CD4-positive, CD25-positive, alpha-beta regulatory T cell (primary cell): ENCODE results near the gene CNOT1. TPM values are rescaled to one million over a fixed set of nuclear protein-coding genes. Genes with fewer than 3 reads are reported as not detected.
A peak's percentile ranks its signal among the peaks of the same experiment; 100 is the strongest.
"Not testable (repeated sequence)": the region's sequence is repeated elsewhere in the genome, so short reads cannot be mapped to it uniquely, and the experiment has no call there.

ENCODE experiments used
- ATAC-seq, 2 donors: fragments of 150-1000 bp; cut with Tn5 transposase; one replicate each; pipeline ENCODE4 v1.10.0; 2021; ENCODE audit warnings: low read depth in 2 of 2, moderate number of reproducible peaks in 2 of 2, moderate library complexity in 1 of 2
- DNase-seq, 3 donors: peaks; one replicate each; pipeline versions ENCODE4 v3.0.0 to v3.0.0-alpha.2; 2012 to 2022; ENCODE audit warnings: mixed read lengths in 1 of 3
- H3K27ac ChIP-seq: one replicate; pipeline ENCODE4 v1.7.0; 2013; ENCODE audit warnings: mild to moderate bottlenecking, low read length; ENCODE audit not compliant: insufficient read depth, poor library complexity, severe bottlenecking
- H3K27me3 ChIP-seq: one replicate; pipeline ENCODE4 v1.7.0; 2013; ENCODE audit warnings: low read length; ENCODE audit not compliant: control insufficient read depth, insufficient read depth
- H3K36me3 ChIP-seq: one replicate; pipeline ENCODE4 v1.7.0; 2013; ENCODE audit warnings: mild to moderate bottlenecking, low read length, moderate library complexity; ENCODE audit not compliant: control insufficient read depth, insufficient read depth
- H3K4me1 ChIP-seq: 2 replicates; pipeline ENCODE4 v1.7.0; 2013; ENCODE audit warnings: mild to moderate bottlenecking, low read length; ENCODE audit not compliant: insufficient read depth, control insufficient read depth, poor library complexity, severe bottlenecking
- H3K4me3 ChIP-seq: one replicate; pipeline ENCODE4 v1.7.0; 2013; ENCODE audit warnings: low read depth, mild to moderate bottlenecking, low read length, moderate library complexity
- H3K9me3 ChIP-seq, 2 experiments: 1 replicate in 1 of 2; 2 replicates in 1 of 2; pipeline ENCODE4 v1.7.0; 2013; ENCODE audit warnings: low read length in 2 of 2, mild to moderate bottlenecking in 1 of 2, moderate library complexity in 1 of 2; ENCODE audit not compliant: control insufficient read depth in 2 of 2
- H3K27ac Mint-ChIP-seq, 3 donors: one replicate each; pipeline ENCODE4 v1.8.0; 2020 to 2022; ENCODE audit warnings: mild to moderate bottlenecking in 3 of 3, mixed read lengths in 3 of 3, moderate library complexity in 2 of 3
- H3K27me3 Mint-ChIP-seq: one replicate; pipeline ENCODE4 v1.8.0; 2022; ENCODE audit warnings: mild to moderate bottlenecking, mixed read lengths
- H3K36me3 Mint-ChIP-seq: one replicate; pipeline ENCODE4 v1.8.0; 2020; ENCODE audit warnings: mixed read lengths
- H3K4me1 Mint-ChIP-seq, 4 donors: one replicate each; pipeline ENCODE4 v1.8.0; 2020 to 2022; ENCODE audit warnings: mixed read lengths in 4 of 4, mild to moderate bottlenecking in 1 of 4
- H3K4me3 Mint-ChIP-seq, 4 donors: one replicate each; pipeline ENCODE4 v1.8.0; 2020 to 2022; ENCODE audit warnings: mild to moderate bottlenecking in 4 of 4, mixed read lengths in 4 of 4, moderate library complexity in 3 of 4
- H3K9me3 Mint-ChIP-seq, 7 donors: one replicate each; pipeline ENCODE4 v1.8.0; 2020 to 2022; ENCODE audit warnings: mixed read lengths in 7 of 7, mild to moderate bottlenecking in 3 of 7, moderate library complexity in 2 of 7
- polyA plus RNA-seq, 4 donors: library from polyadenylated mRNA; unstranded; fragments of 300-500 nt; fragmentation: Illumina TruSeq; gene quantifications; one replicate each; pipeline ENCODE4 v1.2.3, GENCODE V29; 2021
- total RNA-seq: library from RNA; stranded (reverse); gene quantifications from one replicate; pipeline ENCODE4 v1.2.3, GENCODE V29; 2022

Gene CNOT1
- total and polyA plus RNA-seq, 5 donors from 2014 or later = 78.7 to 252 (median 87.1) TPM

- H3K27ac Mint-ChIP-seq = not testable (repeated sequence)
Observed at GRCh38 chr16:58659911-58660310, 30.3 kb upstream of the CNOT1 start.

GRCh38 chr16:58658796-58659211 is 29.2 kb upstream of the CNOT1 start:
- H3K4me3 ChIP-seq = no peak overlapping the region
- no peaks in the 10 kb centered on the region for H3K36me3 Mint-ChIP-seq
- H3K4me3 Mint-ChIP-seq = peak overlapping the region in 1 of 4 donors; percentile 73
- DNase-seq = no peak
- no peaks in the 10 kb centered on the region for H3K27me3 ChIP-seq
- ATAC-seq = no peak
- no peaks in the 10 kb centered on the region for H3K36me3 ChIP-seq
- no peaks in the 10 kb centered on the region for H3K4me1 ChIP-seq
- H3K27ac Mint-ChIP-seq = no peak overlapping the region
- peaks cover 4% of the 10 kb centered on the region for H3K27me3 Mint-ChIP-seq
- peaks cover 0 to 2% (median 0%) of the 10 kb centered on the region in 4 donors for H3K4me1 Mint-ChIP-seq
- no peaks in the 10 kb centered on the region for H3K9me3 Mint-ChIP-seq
- H3K27ac ChIP-seq = no peak overlapping the region
- no peaks in the 10 kb centered on the region for H3K9me3 ChIP-seq

More at GRCh38 chr16:58659911-58660310, 30.3 kb upstream of the CNOT1 start:
- not testable (repeated sequence) for DNase-seq, H3K4me3 ChIP-seq, H3K9me3 ChIP-seq, H3K36me3 Mint-ChIP-seq, H3K27me3 Mint-ChIP-seq, H3K36me3 ChIP-seq, H3K9me3 Mint-ChIP-seq, ATAC-seq, H3K4me3 Mint-ChIP-seq, H3K27ac ChIP-seq, H3K27me3 ChIP-seq, H3K4me1 Mint-ChIP-seq, H3K4me1 ChIP-seq

- Mint-ChIP-seq H3K27me3 (peaks cover 8% of the 10 kb centered on the region), H3K4me1 (peaks cover 0 to 2% (median 0%) of the 10 kb centered on the region in 4 donors), H3K9me3 (no peaks in the 10 kb centered on the region), H3K36me3 (no peaks in the 10 kb centered on the region), H3K4me3 (no peak overlapping the region), H3K27ac (no peak overlapping the region)
- ATAC-seq (no peak), DNase-seq (no peak)
- no peaks in the 10 kb centered on the region for H3K9me3 ChIP-seq
- H3K27me3 ChIP-seq = no peaks in the 10 kb centered on the region
- no peaks in the 10 kb centered on the region for H3K4me1 ChIP-seq
- H3K27ac ChIP-seq = no peak overlapping the region
- no peak overlapping the region for H3K4me3 ChIP-seq
- H3K36me3 ChIP-seq = no peaks in the 10 kb centered on the region
Observed at GRCh38 chr16:58656899-58657298, 27.3 kb upstream of the CNOT1 start.

- Histone ChIP-seq H3K27ac (no peak overlapping the region), H3K36me3 (no peaks in the 10 kb centered on the region), H3K9me3 (no peaks in the 10 kb centered on the region), H3K4me3 (no peak overlapping the region), H3K4me1 (no peaks in the 10 kb centered on the region), H3K27me3 (no peaks in the 10 kb centered on the region)
- DNase-seq (no peak), ATAC-seq (no peak)
- Mint-ChIP-seq H3K4me3 (no peak overlapping the region), H3K9me3 (no peaks in the 10 kb centered on the region), H3K36me3 (no peaks in the 10 kb centered on the region), H3K27ac (no peak overlapping the region), H3K4me1 (no peaks in the 10 kb centered on the region), H3K27me3 (peaks cover 8% of the 10 kb centered on the region)
Observed at GRCh38 chr16:58655215-58655596, 25.6 kb upstream of the CNOT1 start.

GRCh38 chr16:58654560-58655214 is 25.1 kb upstream of the CNOT1 start:
- no peak overlapping the region for H3K27ac Mint-ChIP-seq
- H3K4me1 Mint-ChIP-seq = no peaks in the 10 kb centered on the region

GRCh38 chr16:58652741-58653140 is 23.1 kb upstream of the CNOT1 start:
- no peaks in the 10 kb centered on the region for H3K36me3 Mint-ChIP-seq
- ATAC-seq = no peak
- H3K27ac Mint-ChIP-seq = no peak overlapping the region
- Histone ChIP-seq H3K27me3 (no peaks in the 10 kb centered on the region), H3K9me3 (no peaks in the 10 kb centered on the region), H3K36me3 (no peaks in the 10 kb centered on the region), H3K4me1 (no peaks in the 10 kb centered on the region), H3K4me3 (no peak overlapping the region), H3K27ac (no peak overlapping the region)
- H3K4me1 Mint-ChIP-seq = no peaks in the 10 kb centered on the region
- no peak for DNase-seq
- peaks cover 4% of the 10 kb centered on the region for H3K27me3 Mint-ChIP-seq
- H3K4me3 Mint-ChIP-seq = peak overlapping the region in 1 of 4 donors; percentile 33
- no peaks in the 10 kb centered on the region for H3K9me3 Mint-ChIP-seq

More at GRCh38 chr16:58654560-58655214, 25.1 kb upstream of the CNOT1 start:
- DNase-seq = no peak
- Mint-ChIP-seq H3K36me3 (no peaks in the 10 kb centered on the region), H3K9me3 (no peaks in the 10 kb centered on the region), H3K4me3 (no peak overlapping the region), H3K27me3 (peaks cover 8% of the 10 kb centered on the region)
- no peak for ATAC-seq
- Histone ChIP-seq H3K36me3 (no peaks in the 10 kb centered on the region), H3K9me3 (no peaks in the 10 kb centered on the region), H3K27ac (no peak overlapping the region), H3K4me3 (no peak overlapping the region), H3K4me1 (no peaks in the 10 kb centered on the region), H3K27me3 (no peaks in the 10 kb centered on the region)

GRCh38 chr16:58651965-58652348 is 22.3 kb upstream of the CNOT1 start:
- no peak for DNase-seq
- H3K4me3 Mint-ChIP-seq = no peak overlapping the region
- Histone ChIP-seq H3K9me3 (no peaks in the 10 kb centered on the region), H3K27ac (no peak overlapping the region), H3K4me3 (no peak overlapping the region), H3K27me3 (no peaks in the 10 kb centered on the region), H3K4me1 (no peaks in the 10 kb centered on the region), H3K36me3 (no peaks in the 10 kb centered on the region)
- H3K9me3 Mint-ChIP-seq = no peaks in the 10 kb centered on the region
- no peak overlapping the region for H3K27ac Mint-ChIP-seq
- no peaks in the 10 kb centered on the region for H3K4me1 Mint-ChIP-seq
- peaks cover 4% of the 10 kb centered on the region for H3K27me3 Mint-ChIP-seq
- no peak for ATAC-seq
- H3K36me3 Mint-ChIP-seq = no peaks in the 10 kb centered on the region

- Histone ChIP-seq H3K9me3 (no peaks in the 10 kb centered on the region), H3K27ac (no peak overlapping the region), H3K4me1 (no peaks in the 10 kb centered on the region), H3K4me3 (no peak overlapping the region), H3K36me3 (no peaks in the 10 kb centered on the region), H3K27me3 (no peaks in the 10 kb centered on the region)
- no peak overlapping the region for H3K27ac Mint-ChIP-seq
- H3K36me3 Mint-ChIP-seq = no peaks in the 10 kb centered on the region
- peaks cover 4% of the 10 kb centered on the region for H3K27me3 Mint-ChIP-seq
- ATAC-seq (no peak), DNase-seq (no peak)
- no peaks in the 10 kb centered on the region for H3K9me3 Mint-ChIP-seq
- H3K4me3 Mint-ChIP-seq = no peak overlapping the region
- no peaks in the 10 kb centered on the region for H3K4me1 Mint-ChIP-seq
Observed at GRCh38 chr16:58649707-58650106, 20.1 kb upstream of the CNOT1 start.
